Caki2 (cell line): ENCODE measurements around the gene TRIML1. TPM values are rescaled to one million over a fixed set of nuclear protein-coding genes. Genes with fewer than 3 reads are reported as not detected.
"Not testable (repeated sequence)": the region's sequence is repeated elsewhere in the genome, so short reads cannot be mapped to it uniquely, and the experiment has no call there.

Source experiments
- DNase-seq: peaks from one replicate; pipeline ENCODE4 v3.0.0-alpha.2; 2015; ENCODE audit warnings: low read depth
- in situ Hi-C: cut with HindIII; loops from 2 replicates; pipeline ENCODE4 v1.10.0; 2016; ENCODE audit warnings: low sequenced_read_pairs, low pct_unique_long_range_greater_than_20kb, mixed read lengths
- total RNA-seq: library from RNA; depleted of rRNA; stranded (reverse); fragments of >200 nt; shearing (Covaris generic); gene quantifications from 2 replicates; pipeline ENCODE4 v1.2.3, GENCODE V29; 2014; ENCODE audit warnings: low replicate concordance

The TRIML1 gene
- total RNA-seq, 1 experiment from 2014 or later, result not detected

DNA sequence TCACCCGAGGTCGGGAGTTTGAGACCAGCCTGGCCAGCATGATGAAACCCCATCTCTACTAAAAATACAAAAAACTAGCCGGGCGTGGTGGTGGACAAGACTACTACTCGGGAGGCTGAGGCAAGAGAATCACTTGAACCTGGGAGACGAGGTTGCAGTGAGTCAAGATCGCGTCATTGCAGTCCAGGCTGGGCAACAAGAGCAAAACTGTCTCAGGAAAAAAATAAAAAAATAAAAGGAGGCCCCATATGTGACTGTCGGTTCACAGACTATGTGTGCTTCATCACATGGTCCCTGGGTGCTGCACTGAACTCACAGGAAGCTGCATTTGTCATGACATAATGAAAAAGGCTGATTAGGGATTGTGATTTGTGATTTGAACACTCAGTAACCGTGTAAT, 6.4 kb downstream of the TRIML1 start:
- in situ Hi-C loops, result no loop called here
- no peak for DNase-seq

DNA sequence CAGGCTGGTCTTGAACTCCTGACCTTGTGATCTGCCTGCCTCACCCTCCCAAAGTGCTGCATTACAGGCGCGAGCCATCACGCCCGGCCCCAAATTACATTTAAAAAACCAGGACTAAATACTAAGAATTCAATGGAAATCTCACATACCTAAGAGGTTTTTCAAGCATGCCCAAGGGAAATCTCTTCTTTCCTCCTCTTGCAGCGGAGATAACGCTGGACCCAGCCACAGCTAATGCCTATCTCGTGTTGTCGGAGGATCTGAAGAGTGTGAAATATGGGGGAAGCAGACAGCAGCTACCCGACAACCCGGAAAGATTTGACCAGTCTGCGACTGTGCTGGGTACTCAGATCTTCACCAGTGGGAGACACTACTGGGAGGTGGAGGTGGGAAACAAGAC, 7.4 kb downstream of the TRIML1 start:
- no peak for DNase-seq
- in situ Hi-C loops, result no loop called here

DNA sequence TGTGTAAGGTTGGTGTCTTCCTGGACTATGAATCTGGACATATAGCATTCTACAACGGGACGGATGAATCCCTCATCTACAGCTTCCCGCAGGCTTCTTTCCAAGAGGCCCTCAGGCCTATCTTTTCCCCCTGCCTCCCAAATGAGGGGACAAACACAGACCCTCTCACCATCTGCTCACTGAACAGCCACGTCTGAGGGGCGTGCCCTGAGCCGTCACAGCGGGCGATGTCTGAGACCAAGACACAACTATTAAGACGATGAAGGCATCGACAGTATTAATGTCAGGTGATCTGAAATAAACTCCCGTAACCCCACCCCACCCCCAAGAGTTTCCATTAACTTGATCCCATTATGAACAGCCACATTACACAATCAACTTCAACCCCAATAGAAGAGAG, 7.9 kb downstream of the TRIML1 start:
- DNase-seq, result no peak
- in situ Hi-C loops, result no loop called here

DNA sequence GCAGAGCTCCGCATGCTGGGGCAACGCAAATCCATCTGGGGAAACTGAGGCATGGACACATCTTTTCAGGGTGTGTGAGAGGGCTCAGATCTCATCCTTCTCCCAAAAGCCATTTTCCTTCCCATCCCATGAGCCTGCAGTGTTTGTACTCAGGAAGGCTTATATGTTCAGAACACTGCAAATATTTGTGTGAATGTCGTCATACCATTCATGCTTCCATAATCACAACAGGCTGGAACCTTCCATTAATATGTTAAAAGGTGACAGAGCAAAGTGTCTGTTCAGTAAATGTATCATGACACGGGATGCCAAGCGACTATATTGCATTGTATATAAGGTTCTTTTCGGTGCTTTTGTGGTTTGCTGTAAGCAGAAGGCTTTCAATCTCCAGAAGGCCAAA, 8.5 kb downstream of the TRIML1 start:
- no peak for DNase-seq
- in situ Hi-C loops, result no loop called here

- in situ Hi-C loops, result no loop called here
- DNase-seq, result no peak
Measured at GRCh38 chr4:188154668-188155405, 15.6 kb downstream of the TRIML1 start.

GRCh38 chr4:188158336-188158735, 19.1 kb downstream of the TRIML1 start:
- no peak for DNase-seq
- in situ Hi-C loops, result no loop called here

DNA sequence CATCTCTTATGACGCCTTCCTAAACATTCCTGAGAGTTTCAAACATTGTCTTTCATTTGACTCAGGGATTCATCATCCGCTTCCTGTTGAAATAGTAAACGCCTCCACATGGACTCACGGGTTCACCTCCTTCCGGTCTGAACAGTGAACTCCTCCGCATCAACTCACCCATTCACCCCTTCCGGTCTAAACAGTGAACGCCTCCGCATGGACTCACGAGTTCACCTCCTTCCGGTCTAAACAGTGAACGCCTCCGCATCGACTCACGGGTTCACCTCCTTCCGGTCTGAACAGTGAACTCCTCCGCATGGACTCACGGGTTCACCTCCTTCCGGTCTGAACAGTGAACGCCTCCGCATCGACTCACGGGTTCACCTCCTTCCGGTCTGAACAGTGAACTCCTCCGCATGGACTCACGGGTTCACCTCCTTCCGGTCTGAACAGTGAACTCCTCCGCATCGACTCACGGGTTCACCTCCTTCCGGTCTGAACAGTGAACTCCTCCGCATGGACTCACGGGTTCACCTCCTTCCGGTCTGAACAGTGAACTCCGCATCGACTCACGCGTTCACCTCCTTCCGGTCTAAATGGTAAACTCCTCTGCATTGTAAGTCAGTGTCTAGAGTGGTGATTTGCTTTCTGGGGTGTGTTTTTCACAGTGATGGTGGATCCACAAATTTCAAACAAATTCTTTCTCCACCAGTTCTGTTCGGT, 20.4 kb downstream of the TRIML1 start:
- in situ Hi-C loops, DNase-seq: not testable (repeated sequence)

- in situ Hi-C loops, result no loop called here
- DNase-seq, result no peak
Measured at GRCh38 chr4:188160406-188160805, 21.2 kb downstream of the TRIML1 start.

- DNase-seq, result no peak
- in situ Hi-C loops, result no loop called here
Measured at GRCh38 chr4:188161167-188161566, 21.9 kb downstream of the TRIML1 start.

- in situ Hi-C loops, result no loop called here
- no peak for DNase-seq
Measured at GRCh38 chr4:188162698-188163097, 23.5 kb downstream of the TRIML1 start.

DNA sequence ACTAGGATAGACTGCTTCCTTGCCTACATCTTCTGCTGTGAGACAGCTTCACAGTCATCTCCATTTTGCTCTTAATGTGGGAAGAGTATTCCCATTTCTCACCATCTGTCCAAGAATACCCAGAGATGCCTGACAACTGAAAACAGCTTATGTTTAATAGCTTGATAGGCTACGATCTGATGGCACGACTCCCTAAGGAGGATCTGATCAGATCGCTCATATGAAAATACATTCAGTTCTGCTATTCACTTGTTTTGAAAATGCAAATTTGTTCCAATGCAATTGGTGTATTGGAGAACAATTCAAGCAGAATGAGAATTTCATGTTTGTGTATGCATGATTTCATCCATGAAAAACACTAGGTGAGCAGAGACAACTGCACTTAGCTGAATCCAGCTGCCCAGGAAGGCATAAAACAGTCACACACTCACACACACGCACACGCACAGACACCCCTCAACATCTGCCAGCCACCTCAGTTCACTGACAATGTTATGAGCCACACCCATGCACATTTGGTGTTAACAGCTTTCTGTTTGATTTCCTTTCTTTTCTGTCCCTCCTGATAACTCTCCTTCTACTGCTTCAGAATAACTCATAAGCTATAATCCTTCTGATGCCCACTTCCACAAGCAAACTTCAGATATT, 29.6 kb downstream of the TRIML1 start:
- in situ Hi-C loops, result no loop called here

GRCh38 chr4:188171551-188171950, 32.3 kb downstream of the TRIML1 start:
- no peak for DNase-seq
- in situ Hi-C loops, result no loop called here

More for the DNA sequence above, 29.6 kb downstream of the TRIML1 start:
- no peak for DNase-seq

- in situ Hi-C loops, result no loop called here
- DNase-seq, result no peak
Measured at GRCh38 chr4:188175288-188175687, 36.0 kb downstream of the TRIML1 start.

DNA sequence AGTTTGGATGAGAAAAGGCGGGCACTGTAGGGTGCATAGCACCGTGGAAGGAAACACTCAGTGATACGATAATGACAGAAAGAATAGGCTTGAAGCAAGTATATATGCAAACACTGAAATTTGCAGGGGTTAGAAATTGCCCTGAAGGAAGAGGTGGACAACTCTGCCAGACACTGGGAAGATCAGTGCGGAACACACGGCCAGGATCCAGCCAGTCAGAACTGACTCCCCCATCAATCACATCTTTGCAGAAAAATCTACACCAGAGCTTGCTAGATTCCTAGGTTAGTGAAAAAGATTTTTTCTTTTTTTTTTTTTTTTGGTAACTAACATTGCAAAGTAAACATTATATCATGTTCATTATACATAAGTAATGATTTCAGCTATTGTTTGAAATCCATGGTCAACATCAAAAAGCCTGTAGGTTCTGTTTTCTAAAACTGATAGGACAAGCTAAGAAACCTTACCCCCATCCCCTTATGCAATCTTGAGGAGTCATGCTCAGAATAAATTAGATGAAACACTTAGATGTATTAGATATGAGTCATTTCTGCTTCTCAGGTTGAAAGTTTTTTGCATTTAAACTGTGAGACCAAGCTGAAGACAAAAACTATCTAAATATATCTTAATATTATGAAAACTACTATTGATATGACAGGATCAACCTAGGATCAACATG, 38.9 kb downstream of the TRIML1 start:
- in situ Hi-C loops, result no loop called here
- DNase-seq, result no peak

GRCh38 chr4:188178806-188179205, 39.6 kb downstream of the TRIML1 start:
- in situ Hi-C loops, result no loop called here

DNA sequence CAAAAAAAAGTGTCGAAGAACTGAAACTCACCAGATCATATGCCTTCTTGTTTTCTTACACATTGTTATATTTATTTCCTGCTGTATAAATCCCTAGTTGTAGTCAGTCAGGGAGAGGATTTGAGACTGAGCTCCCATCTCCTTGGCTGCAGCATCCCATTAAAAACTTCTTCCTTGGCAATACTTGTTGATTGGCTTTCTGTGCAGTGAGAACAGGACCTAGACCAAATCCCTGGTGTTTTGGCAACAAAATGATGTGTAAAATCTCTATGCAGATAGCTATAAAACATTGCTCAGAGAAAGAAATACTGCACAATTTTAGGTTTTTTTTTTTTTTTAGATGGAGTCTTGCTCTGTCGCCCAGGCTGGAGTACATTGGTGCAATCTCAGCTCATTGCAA, 47.9 kb downstream of the TRIML1 start:
- no peak for DNase-seq
- in situ Hi-C loops, result no loop called here

More at GRCh38 chr4:188178806-188179205, 39.6 kb downstream of the TRIML1 start:
- DNase-seq, result no peak

GRCh38 chr4:188190461-188190860, 51.2 kb downstream of the TRIML1 start:
- in situ Hi-C loops, result no loop called here
- DNase-seq, result no peak

DNA sequence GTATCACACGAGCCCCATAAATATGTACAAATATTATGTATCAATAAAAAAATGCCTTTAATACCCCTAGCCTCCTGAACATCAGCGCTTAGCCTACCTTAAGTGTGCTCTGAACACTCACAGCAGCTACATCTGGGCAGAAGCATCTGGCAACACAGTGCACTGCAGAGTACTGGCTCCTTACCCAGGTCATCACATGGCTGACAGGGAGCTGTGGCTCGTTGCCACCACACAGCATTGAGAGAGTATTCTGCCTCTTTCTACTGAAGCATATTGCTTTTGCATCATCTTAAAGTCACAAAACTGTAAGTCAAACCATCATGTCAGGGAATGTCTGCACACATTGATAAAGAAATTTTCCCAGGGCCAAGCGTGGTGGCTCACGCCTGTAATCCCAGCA, 55.2 kb downstream of the TRIML1 start:
- DNase-seq, result no peak
- in situ Hi-C loops, result no loop called here
